Lower lobe of right lung (tissue), 2 donors: Measurements from ENCODE around the gene KCP. TPM values are rescaled to one million over a fixed set of nuclear protein-coding genes. Genes with fewer than 3 reads are reported as not detected.

Experiments
- ATAC-seq, 2 donors: fragments of 200-7000 bp; cut with Tn5 transposase; one replicate each; pipeline ENCODE4 v1.9.1; 2020 to 2022; ENCODE audit warnings: mild to moderate bottlenecking in 2 of 2, moderate library complexity in 2 of 2
- DNase-seq: peaks from one replicate; pipeline ENCODE4 v3.0.0-alpha.2; 2020
- H3K27ac ChIP-seq: fragments of 200-600 bp; one replicate; pipeline ENCODE4 v1.8.0; 2022
- H3K27me3 ChIP-seq: fragments of 200-600 bp; one replicate; pipeline ENCODE4 v1.8.0; 2022; ENCODE audit warnings: low read depth
- H3K36me3 ChIP-seq: fragments of 200-600 bp; one replicate; pipeline ENCODE4 v1.8.0; 2022; ENCODE audit warnings: mild to moderate bottlenecking
- H3K4me1 ChIP-seq: fragments of 200-600 bp; one replicate; pipeline ENCODE4 v1.8.0; 2022
- H3K4me3 ChIP-seq: fragments of 200-600 bp; one replicate; pipeline ENCODE4 v1.8.0; 2022; ENCODE audit warnings: mild to moderate bottlenecking
- H3K9me3 ChIP-seq: fragments of 200-600 bp; one replicate; pipeline ENCODE4 v1.8.0; 2022
- intact Hi-C: fragments of 100-400 bp; cut with DNase I; formaldehyde crosslinking; loops from one replicate; pipeline ENCODE4 v1.11.0; 2022
- total RNA-seq: library from RNA; stranded (reverse); fragmentation: NEBNext Ultra II Directional; extraction: Animal tissue kit (Norgen Biotek cat#: 25700); gene quantifications from one replicate; pipeline ENCODE4 v1.2.1, GENCODE V29; 2021
- TF ChIP-seq, protein P1 (sequence below): fragments of 200-600 bp; IDR thresholded peaks from one replicate; pipeline ENCODE4 v1.8.0; 2022; ENCODE audit warnings: antibody characterized with exemption, mild to moderate bottlenecking
- donor health status: DM: no; HTN: yes; CAD: no; lungs with severe emphysema.

KCP gene
- total RNA-seq, 1 donor from 2014 or later, result 1.3 TPM

DNA sequence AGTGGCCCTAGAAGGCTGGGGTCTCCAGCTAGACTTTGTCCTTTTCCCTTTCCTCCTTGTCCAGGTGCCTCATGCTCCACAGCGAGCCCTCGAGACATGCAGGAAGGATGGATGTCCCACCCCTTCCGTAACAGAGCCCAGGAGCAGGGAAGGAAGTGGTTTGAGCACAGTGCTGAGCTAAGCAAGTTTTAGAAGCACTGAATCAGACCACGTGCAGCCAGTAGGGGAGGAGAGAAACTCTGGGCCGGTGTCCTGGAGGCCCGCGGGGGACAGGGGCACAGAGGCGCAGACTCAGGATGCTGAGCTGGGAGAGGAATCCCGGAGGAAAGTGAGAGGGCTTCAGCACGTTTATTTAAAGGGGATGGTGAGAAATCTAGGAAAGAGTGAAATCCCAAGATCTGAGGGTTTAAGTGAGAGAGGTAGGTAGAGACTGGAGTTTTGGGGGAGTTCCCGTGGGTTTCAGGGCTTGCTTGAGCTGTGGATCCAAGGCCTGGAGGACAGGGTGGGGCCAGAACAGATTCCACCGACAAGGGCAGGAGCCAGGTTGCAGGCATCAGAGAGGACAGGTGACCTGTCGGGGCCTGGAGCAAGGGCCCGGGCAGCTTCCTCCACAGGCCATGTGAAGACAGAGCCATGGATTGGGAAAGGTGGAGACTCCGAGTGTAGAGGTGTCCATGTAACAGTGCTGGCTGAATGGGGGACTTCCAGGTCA, 22.8 kb upstream of the KCP start:
- H3K4me3 ChIP-seq, result no peak overlapping the region

DNA sequence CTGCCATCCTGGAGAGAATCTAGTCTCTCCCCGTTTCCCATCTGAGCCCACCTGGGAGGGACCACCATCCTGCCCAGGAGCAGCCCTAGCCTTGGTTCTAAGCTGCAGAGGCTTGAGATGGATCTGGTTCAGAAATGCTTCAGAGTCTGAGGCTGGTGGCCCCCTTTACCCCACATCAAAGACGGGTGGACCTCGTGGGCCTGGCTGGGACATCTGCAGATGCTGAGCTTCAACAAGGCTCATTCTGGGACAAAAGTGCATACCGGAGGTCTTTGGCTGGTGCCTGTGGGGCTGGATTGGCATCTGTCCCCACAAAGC, 22.3 kb upstream of the KCP start:
- Histone ChIP-seq H3K27ac (no peak overlapping the region), H3K36me3 (no peaks in the 10 kb centered on the region), H3K4me1 (peaks cover 19% of the 10 kb centered on the region), H3K4me3 (no peak overlapping the region), H3K9me3 (no peaks in the 10 kb centered on the region), H3K27me3 (peaks cover 20% of the 10 kb centered on the region)
- no peak for DNase-seq
- intact Hi-C loops, result no loop called here
- TF ChIP-seq, protein P1, sequence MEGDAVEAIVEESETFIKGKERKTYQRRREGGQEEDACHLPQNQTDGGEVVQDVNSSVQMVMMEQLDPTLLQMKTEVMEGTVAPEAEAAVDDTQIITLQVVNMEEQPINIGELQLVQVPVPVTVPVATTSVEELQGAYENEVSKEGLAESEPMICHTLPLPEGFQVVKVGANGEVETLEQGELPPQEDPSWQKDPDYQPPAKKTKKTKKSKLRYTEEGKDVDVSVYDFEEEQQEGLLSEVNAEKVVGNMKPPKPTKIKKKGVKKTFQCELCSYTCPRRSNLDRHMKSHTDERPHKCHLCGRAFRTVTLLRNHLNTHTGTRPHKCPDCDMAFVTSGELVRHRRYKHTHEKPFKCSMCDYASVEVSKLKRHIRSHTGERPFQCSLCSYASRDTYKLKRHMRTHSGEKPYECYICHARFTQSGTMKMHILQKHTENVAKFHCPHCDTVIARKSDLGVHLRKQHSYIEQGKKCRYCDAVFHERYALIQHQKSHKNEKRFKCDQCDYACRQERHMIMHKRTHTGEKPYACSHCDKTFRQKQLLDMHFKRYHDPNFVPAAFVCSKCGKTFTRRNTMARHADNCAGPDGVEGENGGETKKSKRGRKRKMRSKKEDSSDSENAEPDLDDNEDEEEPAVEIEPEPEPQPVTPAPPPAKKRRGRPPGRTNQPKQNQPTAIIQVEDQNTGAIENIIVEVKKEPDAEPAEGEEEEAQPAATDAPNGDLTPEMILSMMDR, result no peak
- ATAC-seq, result no peak

More for the DNA sequence above, 22.8 kb upstream of the KCP start:
- no peak for DNase-seq
- TF ChIP-seq, protein P1, result no peak
- peak overlapping the region; percentile 63 for H3K27ac ChIP-seq
- H3K4me1 ChIP-seq, result peaks cover 24% of the 10 kb centered on the region
- H3K9me3 ChIP-seq, result no peaks in the 10 kb centered on the region
- intact Hi-C loops, result no loop called here
- peak; percentile 62 to 66 for ATAC-seq
- no peaks in the 10 kb centered on the region for H3K36me3 ChIP-seq
- H3K27me3 ChIP-seq, result peaks cover 24% of the 10 kb centered on the region

DNA sequence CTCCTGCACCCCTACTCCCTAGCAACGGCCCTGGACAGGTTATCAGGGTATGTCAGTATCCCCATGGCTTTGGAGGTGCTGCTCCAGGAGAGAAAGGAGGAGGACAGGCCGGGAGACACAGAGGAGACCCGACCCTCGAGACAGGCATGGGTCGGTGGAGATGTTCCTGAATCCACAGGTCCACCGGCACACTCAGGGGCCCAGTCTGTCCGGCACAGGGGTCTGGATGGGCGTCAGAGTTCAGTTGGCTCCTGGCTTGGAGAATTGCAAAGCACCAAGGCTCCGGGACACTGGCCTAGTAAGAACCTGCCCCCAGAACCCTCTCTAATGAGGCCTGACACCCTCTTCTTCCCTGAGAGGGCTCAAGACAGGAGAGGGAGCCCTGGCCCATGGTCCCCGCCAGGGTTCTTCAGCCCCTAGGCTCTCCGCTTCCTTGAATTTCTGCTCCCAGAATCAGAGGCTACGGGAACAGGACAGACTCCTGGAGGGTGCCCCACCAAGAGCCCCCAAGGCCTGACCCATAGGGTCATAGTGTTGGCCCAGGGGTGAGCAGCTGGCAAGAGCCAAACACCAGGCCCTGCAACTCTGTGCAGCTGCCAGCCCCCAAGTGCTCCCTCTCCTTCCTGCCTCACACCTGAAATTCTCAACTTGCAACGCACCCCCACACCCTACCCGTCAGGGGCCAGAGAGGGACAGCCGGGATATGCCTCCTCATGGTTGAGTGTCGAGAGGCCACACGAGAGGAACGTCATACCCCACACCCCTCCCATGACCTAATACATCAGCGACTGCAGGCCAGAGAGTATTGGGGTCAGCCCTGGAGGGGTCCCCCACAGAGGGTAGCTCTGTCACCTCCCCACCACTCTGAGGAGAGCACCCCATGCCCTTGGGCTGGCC, 21.7 kb upstream of the KCP start:
- Histone ChIP-seq H3K4me3 (no peak overlapping the region), H3K36me3 (no peaks in the 10 kb centered on the region), H3K9me3 (no peaks in the 10 kb centered on the region), H3K27ac (no peak overlapping the region), H3K27me3 (peaks cover 14% of the 10 kb centered on the region), H3K4me1 (peaks cover 14% of the 10 kb centered on the region)
- TF ChIP-seq, protein P1, result no peak
- intact Hi-C loops, result no loop called here
- DNase-seq (no peak), ATAC-seq (no peak)

DNA sequence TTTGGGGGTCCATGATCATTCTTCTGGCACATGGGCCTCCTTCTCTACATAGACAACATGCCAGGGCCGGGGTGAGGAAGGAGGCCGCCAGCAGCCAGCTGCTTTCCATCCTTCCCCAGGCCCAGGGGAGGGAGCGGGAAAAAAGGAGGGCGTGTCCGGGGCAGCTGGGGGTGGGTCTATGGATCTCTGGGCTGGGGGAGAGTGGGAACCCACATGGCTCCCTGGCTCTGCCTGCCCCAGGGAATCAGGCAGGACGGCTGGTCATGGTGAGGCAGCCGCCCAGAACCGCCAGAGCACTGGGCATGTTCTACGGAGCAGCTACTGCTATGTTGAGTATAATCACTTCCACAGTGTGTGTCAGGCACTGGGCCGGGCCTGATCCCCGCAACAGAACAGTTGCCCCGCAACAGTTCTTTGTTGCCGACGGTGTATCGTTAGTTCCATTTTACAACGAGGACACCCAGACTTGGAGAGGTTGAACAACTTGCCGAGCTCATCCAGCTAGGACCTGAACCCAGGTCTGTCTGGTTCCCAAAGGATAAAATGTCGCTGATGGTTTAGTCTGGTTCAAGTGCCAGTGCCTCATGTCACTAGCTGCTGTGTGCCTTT, 20.8 kb upstream of the KCP start:
- H3K9me3 ChIP-seq, result no peaks in the 10 kb centered on the region
- TF ChIP-seq, protein P1, result no peak
- DNase-seq (no peak), ATAC-seq (no peak)
- H3K27me3 ChIP-seq, result peaks cover 13% of the 10 kb centered on the region
- H3K36me3 ChIP-seq, result no peaks in the 10 kb centered on the region
- intact Hi-C loops, result no loop called here
- no peak overlapping the region for H3K4me3 ChIP-seq
- H3K27ac ChIP-seq, result no peak overlapping the region
- H3K4me1 ChIP-seq, result peaks cover 13% of the 10 kb centered on the region

DNA sequence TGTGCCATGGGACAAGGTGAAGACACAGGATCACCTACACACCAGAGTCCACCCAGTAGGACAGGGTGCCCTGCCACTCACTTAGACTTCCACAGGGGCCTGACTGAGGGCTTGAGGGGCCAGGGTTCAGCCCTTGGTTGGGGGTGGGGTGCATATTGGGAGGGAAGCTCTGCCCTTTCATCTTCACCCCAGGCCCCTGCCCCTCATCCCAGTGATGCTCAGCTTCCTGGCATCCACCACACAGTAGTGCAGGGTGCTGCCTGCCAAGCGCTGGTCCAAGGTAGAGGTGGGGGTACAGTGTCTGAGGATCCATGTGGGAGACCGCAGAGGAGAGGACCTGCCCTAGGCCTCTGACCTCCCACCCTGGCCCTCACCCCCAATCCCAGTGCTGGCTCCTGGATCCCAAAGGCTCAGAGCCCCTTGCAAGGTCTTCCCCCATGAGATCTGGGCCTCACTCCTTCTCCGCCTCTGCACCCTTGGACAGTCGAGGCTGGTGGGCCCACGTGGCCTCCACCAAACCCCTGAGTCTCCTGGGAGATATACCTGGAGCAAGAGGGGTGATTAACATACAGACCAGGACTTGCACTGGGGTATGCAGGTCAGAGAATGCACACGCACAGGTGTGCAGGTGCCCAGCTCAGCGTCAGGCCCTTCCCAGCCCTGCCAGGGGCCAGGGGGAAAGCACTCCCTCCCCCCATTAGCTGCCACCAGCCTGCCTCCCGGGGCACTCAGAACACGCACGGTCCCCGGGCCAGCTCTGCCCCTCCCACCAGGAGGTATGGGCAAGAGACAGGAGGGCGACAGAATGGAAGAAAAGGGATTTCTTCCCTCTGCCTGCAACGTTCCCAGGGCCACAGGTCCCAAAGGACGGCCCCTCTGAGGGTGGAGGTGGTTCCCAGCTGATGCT, 18.6 kb upstream of the KCP start:
- TF ChIP-seq, protein P1, result no peak
- Histone ChIP-seq H3K36me3 (no peaks in the 10 kb centered on the region), H3K9me3 (no peaks in the 10 kb centered on the region), H3K4me3 (no peak overlapping the region), H3K27me3 (peaks cover 13% of the 10 kb centered on the region), H3K4me1 (peaks cover 5% of the 10 kb centered on the region), H3K27ac (no peak overlapping the region)
- no peak for ATAC-seq
- intact Hi-C loops, result no loop called here
- DNase-seq, result no peak
